Neural cell (in vitro differentiated cells): ENCODE measurements around the gene TMC1. TPM values are rescaled to one million over a fixed set of nuclear protein-coding genes. Genes with fewer than 3 reads are reported as not detected.

ENCODE experiments used
- H2AFZ ChIP-seq: fragments of 200-600, 300-800 bp; sonication (generic), shearing (Covaris generic); 2 replicates; pipeline ENCODE4 v1.6.0; 2014; ENCODE audit warnings: low read depth, mild to moderate bottlenecking, antibody characterized with exemption, low read length, moderate library complexity
- H3F3A ChIP-seq: fragments of 200-600 bp; shearing (Covaris generic); 2 replicates; pipeline ENCODE4 v1.6.1; 2016; ENCODE audit warnings: mild to moderate bottlenecking, moderate library complexity, mixed read lengths, antibody characterized with exemption, low read length; ENCODE audit not compliant: insufficient read depth, poor library complexity, severe bottlenecking
- H3K27ac ChIP-seq: fragments of 200-600, 300-800 bp; sonication (generic), shearing (Covaris generic); 2 replicates; pipeline ENCODE4 v1.5.1; 2014; ENCODE audit warnings: mild to moderate bottlenecking, low read length, moderate library complexity
- H3K27me3 ChIP-seq: fragments of 300-800, 200-600 bp; sonication (generic), shearing (Covaris generic); 2 replicates; pipeline ENCODE4 v1.6.0; 2014; ENCODE audit warnings: mild to moderate bottlenecking, low read depth, low read length, moderate library complexity; ENCODE audit not compliant: insufficient read depth
- H3K36me3 ChIP-seq: fragments of 300-800, 200-600 bp; sonication (generic), shearing (Covaris generic); 2 replicates; pipeline ENCODE4 v1.5.1; 2014; ENCODE audit warnings: mild to moderate bottlenecking, antibody characterized with exemption, low read length, moderate library complexity; ENCODE audit not compliant: insufficient read depth
- H3K4me2 ChIP-seq: fragments of 300-800, 200-600 bp; sonication (generic), shearing (Covaris generic); 2 replicates; pipeline ENCODE4 v1.6.0; 2014; ENCODE audit warnings: mild to moderate bottlenecking, low read length
- H3K4me3 ChIP-seq: fragments of 300-800, 200-600 bp; sonication (generic), shearing (Covaris generic); 2 replicates; pipeline ENCODE4 v1.5.1; 2014; ENCODE audit warnings: mild to moderate bottlenecking, low read length, moderate library complexity
- H3K79me2 ChIP-seq: fragments of 200-600 bp; shearing (Covaris generic); replicated peaks from 2 replicates; pipeline ENCODE4 v1.6.0; 2014; ENCODE audit warnings: mild to moderate bottlenecking, low read length, moderate library complexity; ENCODE audit not compliant: insufficient read depth
- H3K9ac ChIP-seq: fragments of 300-800, 200-600 bp; sonication (generic), shearing (Covaris generic); 2 replicates; pipeline ENCODE4 v1.6.1; 2016; ENCODE audit warnings: mild to moderate bottlenecking, low read length, mixed read lengths
- H3K9me2 ChIP-seq: fragments of 200-600 bp; shearing (Covaris generic); 2 replicates; pipeline ENCODE4 v1.6.1; 2016; ENCODE audit warnings: mild to moderate bottlenecking, low read length, mixed read lengths; ENCODE audit not compliant: insufficient read depth
- H3K9me3 ChIP-seq: fragments of 200-600, 300-800 bp; sonication (generic), shearing (Covaris generic); 2 replicates; pipeline ENCODE4 v1.6.1; 2016; ENCODE audit warnings: mild to moderate bottlenecking, mixed run types, low read length, moderate library complexity, mixed read lengths
- H4K20me1 ChIP-seq: fragments of 200-600 bp; shearing (Covaris generic); 2 replicates; pipeline ENCODE4 v1.6.1; 2016; ENCODE audit warnings: mild to moderate bottlenecking, mixed run types; ENCODE audit not compliant: insufficient read depth
- CTCF ChIP-seq: fragments of 450-650 bp; IDR thresholded peaks from 2 replicates; pipeline ENCODE4 v1.5.1; 2014; ENCODE audit warnings: antibody characterized with exemption, mild to moderate bottlenecking, moderate library complexity; ENCODE audit not compliant: poor library complexity, severe bottlenecking
- EP300 ChIP-seq: fragments of 450-650 bp; conservative IDR thresholded peaks from 2 replicates; pipeline ENCODE4 v1.6.1; 2014; ENCODE audit warnings: antibody characterized with exemption, mild to moderate bottlenecking, moderate library complexity; ENCODE audit not compliant: poor library complexity, severe bottlenecking
- EZH2 ChIP-seq: fragments of 200-600, 300-800 bp; shearing (Covaris generic), sonication (generic); IDR thresholded peaks from 2 replicates; pipeline ENCODE4 v1.6.1; 2014; ENCODE audit warnings: antibody characterized with exemption, low read length, borderline replicate concordance, mild to moderate bottlenecking; ENCODE audit not compliant: insufficient read depth, poor library complexity, severe bottlenecking
- MXI1 ChIP-seq: fragments of 450-650 bp; conservative IDR thresholded peaks from 2 replicates; pipeline ENCODE4 v1.6.1; 2014; ENCODE audit warnings: antibody characterized with exemption, mild to moderate bottlenecking; ENCODE audit not compliant: poor library complexity, severe bottlenecking
- POLR2AphosphoS5 ChIP-seq: IDR thresholded peaks from 2 replicates; pipeline ENCODE4 v1.6.1; 2012
- RAD21 ChIP-seq: fragments of 450-650 bp; conservative IDR thresholded peaks from 2 replicates; pipeline ENCODE4 v1.6.1; 2014; ENCODE audit warnings: antibody characterized with exemption, mild to moderate bottlenecking, moderate library complexity
- REST ChIP-seq: IDR thresholded peaks from 2 replicates; pipeline ENCODE4 v1.6.1; 2012; ENCODE audit warnings: borderline replicate concordance
- SMC3 ChIP-seq: fragments of 450-650 bp; conservative IDR thresholded peaks from 2 replicates; pipeline ENCODE4 v1.6.1; 2014; ENCODE audit warnings: antibody characterized with exemption, mild to moderate bottlenecking, moderate library complexity; ENCODE audit not compliant: poor library complexity
- TAF1 ChIP-seq: IDR thresholded peaks from 2 replicates; pipeline ENCODE4 v1.6.1; 2012; ENCODE audit warnings: low read depth
- polyA plus RNA-seq: library from polyadenylated mRNA; depleted of rRNA; stranded (reverse); fragments of >200 nt; gene quantifications from 2 replicates; pipeline ENCODE4 v1.2.3, GENCODE V29; 2014

Gene TMC1
- polyA plus RNA-seq, 1 donor from 2014 or later, result not detected

- no peak overlapping the region for H3K4me3 ChIP-seq
- H3K9me3 ChIP-seq, result no peaks in the 10 kb centered on the region
- H2AFZ ChIP-seq, result no peak overlapping the region
- no peaks in the 10 kb centered on the region for H3K9me2 ChIP-seq
- no peak overlapping the region for H3K27ac ChIP-seq
- no peak overlapping the region for H3K9ac ChIP-seq
- H3K4me2 ChIP-seq, result no peak overlapping the region
- no peaks in the 10 kb centered on the region for H3K36me3 ChIP-seq
- TF ChIP-seq RAD21 (no peak), SMC3 (no peak), EZH2 (no peak), TAF1 (no peak), CTCF (no peak), MXI1 (no peak), REST (no peak), POLR2AphosphoS5 (no peak), EP300 (no peak)
- H3K27me3 ChIP-seq, result no peaks in the 10 kb centered on the region
- no peaks in the 10 kb centered on the region for H3F3A ChIP-seq
- H3K79me2 ChIP-seq, result no peaks in the 10 kb centered on the region
- no peaks in the 10 kb centered on the region for H4K20me1 ChIP-seq
Observed at GRCh38 chr9:72773570-72773969, 252.2 kb downstream of the TMC1 start.

GRCh38 chr9:72775570-72775969 lies 254.2 kb downstream of the TMC1 start:
- no peak for TF ChIP-seq EP300
- no peak for TF ChIP-seq RAD21
- TF ChIP-seq SMC3, result no peak
- no peak for TF ChIP-seq EZH2
- TF ChIP-seq POLR2AphosphoS5, result no peak
- no peak for TF ChIP-seq REST
- no peak for TF ChIP-seq MXI1
- no peak for TF ChIP-seq CTCF
- no peak overlapping the region for H3K27ac ChIP-seq
- no peaks in the 10 kb centered on the region for H3K36me3 ChIP-seq
- no peak overlapping the region for H3K4me3 ChIP-seq
- no peak overlapping the region for H3K4me2 ChIP-seq
- H3K9me3 ChIP-seq, result no peaks in the 10 kb centered on the region
- no peaks in the 10 kb centered on the region for H3K9me2 ChIP-seq
- no peak overlapping the region for H2AFZ ChIP-seq
- no peaks in the 10 kb centered on the region for H4K20me1 ChIP-seq
- no peaks in the 10 kb centered on the region for H3K79me2 ChIP-seq
- no peak overlapping the region for H3K9ac ChIP-seq
- H3K27me3 ChIP-seq, result no peaks in the 10 kb centered on the region
- no peaks in the 10 kb centered on the region for H3F3A ChIP-seq
